A673 (cell line): ENCODE measurements around the gene CCDC82.

Source experiments
- EZH2 ChIP-seq: fragments of 200-600 bp; sonication (generic); IDR thresholded peaks from 2 replicates; pipeline ENCODE4 v1.6.1; 2017; ENCODE audit warnings: borderline replicate concordance, low read depth, mild to moderate bottlenecking, mixed read lengths, antibody characterized with exemption, low read length; ENCODE audit not compliant: poor library complexity, severe bottlenecking
- TF ChIP-seq, protein P1 (sequence below): fragments of 300-800, 200-600 bp; sonication (generic); conservative IDR thresholded peaks from 2 replicates; pipeline ENCODE4 v1.5.1; 2017; ENCODE audit warnings: low read depth, mild to moderate bottlenecking, antibody characterized with exemption, low read length, moderate library complexity, mixed read lengths

GRCh38 chr11:96306933-96307775 lies 82.6 kb downstream of the CCDC82 start:
- TF ChIP-seq, protein P1, sequence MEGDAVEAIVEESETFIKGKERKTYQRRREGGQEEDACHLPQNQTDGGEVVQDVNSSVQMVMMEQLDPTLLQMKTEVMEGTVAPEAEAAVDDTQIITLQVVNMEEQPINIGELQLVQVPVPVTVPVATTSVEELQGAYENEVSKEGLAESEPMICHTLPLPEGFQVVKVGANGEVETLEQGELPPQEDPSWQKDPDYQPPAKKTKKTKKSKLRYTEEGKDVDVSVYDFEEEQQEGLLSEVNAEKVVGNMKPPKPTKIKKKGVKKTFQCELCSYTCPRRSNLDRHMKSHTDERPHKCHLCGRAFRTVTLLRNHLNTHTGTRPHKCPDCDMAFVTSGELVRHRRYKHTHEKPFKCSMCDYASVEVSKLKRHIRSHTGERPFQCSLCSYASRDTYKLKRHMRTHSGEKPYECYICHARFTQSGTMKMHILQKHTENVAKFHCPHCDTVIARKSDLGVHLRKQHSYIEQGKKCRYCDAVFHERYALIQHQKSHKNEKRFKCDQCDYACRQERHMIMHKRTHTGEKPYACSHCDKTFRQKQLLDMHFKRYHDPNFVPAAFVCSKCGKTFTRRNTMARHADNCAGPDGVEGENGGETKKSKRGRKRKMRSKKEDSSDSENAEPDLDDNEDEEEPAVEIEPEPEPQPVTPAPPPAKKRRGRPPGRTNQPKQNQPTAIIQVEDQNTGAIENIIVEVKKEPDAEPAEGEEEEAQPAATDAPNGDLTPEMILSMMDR = no peak
- no peak for TF ChIP-seq EZH2
